Natural killer cell (primary cell): ENCODE measurements around the gene PPP1R12B. TPM values are rescaled to one million over a fixed set of nuclear protein-coding genes. Genes with fewer than 3 reads are reported as not detected.
"Not testable (repeated sequence)": the region's sequence is repeated elsewhere in the genome, so short reads cannot be mapped to it uniquely, and the experiment has no call there.

Source experiments
- ATAC-seq, 3 donors: fragments of 150-1000 bp in 2 of 3; fragments of 200-7000 bp in 1 of 3; cut with Tn5 transposase; 1 replicate in 1 of 3; 2 replicates in 2 of 3; pipeline ENCODE4 v1.10.0; 2021; ENCODE audit warnings: mild to moderate bottlenecking in 2 of 3, moderate library complexity in 2 of 3
- DNase-seq, 2 donors: peaks; one replicate each; pipeline versions ENCODE4 v3.0.0 to v3.0.0-alpha.2; 2013 to 2021; ENCODE audit warnings: mixed read lengths in 1 of 2
- H3K27ac ChIP-seq: one replicate; pipeline ENCODE4 v1.5.1; 2013; ENCODE audit warnings: mild to moderate bottlenecking, low read length
- H3K27me3 ChIP-seq: one replicate; pipeline ENCODE4 v1.6.1; 2013; ENCODE audit warnings: low read length; ENCODE audit not compliant: control insufficient read depth, insufficient read depth
- H3K36me3 ChIP-seq: one replicate; pipeline ENCODE4 v1.6.1; 2013; ENCODE audit warnings: low read length; ENCODE audit not compliant: control insufficient read depth, insufficient read depth
- H3K4me1 ChIP-seq: one replicate; pipeline ENCODE4 v1.6.1; 2013; ENCODE audit warnings: low read length; ENCODE audit not compliant: control insufficient read depth, insufficient read depth
- H3K4me3 ChIP-seq: one replicate; pipeline ENCODE4 v1.5.1; 2013; ENCODE audit warnings: low read length
- H3K9me3 ChIP-seq: one replicate; pipeline ENCODE4 v1.6.1; 2013; ENCODE audit warnings: low read length; ENCODE audit not compliant: control insufficient read depth, insufficient read depth
- H3K27ac Mint-ChIP-seq, 2 donors: one replicate each; pipeline ENCODE4 v1.8.0; 2022; ENCODE audit warnings: mild to moderate bottlenecking in 2 of 2, mixed read lengths in 2 of 2, moderate library complexity in 1 of 2
- H3K27me3 Mint-ChIP-seq, 2 donors: one replicate each; pipeline ENCODE4 v1.8.0; 2022; ENCODE audit warnings: low read depth in 2 of 2, mixed read lengths in 2 of 2
- H3K36me3 Mint-ChIP-seq: one replicate; pipeline ENCODE4 v1.8.0; 2022; ENCODE audit warnings: mixed read lengths
- H3K4me1 Mint-ChIP-seq, 2 donors: one replicate each; pipeline ENCODE4 v1.8.0; 2022; ENCODE audit warnings: mixed read lengths in 2 of 2
- H3K4me3 Mint-ChIP-seq: one replicate; pipeline ENCODE4 v1.8.0; 2022; ENCODE audit warnings: mild to moderate bottlenecking, moderate library complexity, mixed read lengths
- H3K9me3 Mint-ChIP-seq, 2 donors: one replicate each; pipeline ENCODE4 v1.8.0; 2022; ENCODE audit warnings: mixed read lengths in 2 of 2
- CTCF ChIP-seq: fragments of 200-600 bp; IDR thresholded peaks from one replicate; pipeline ENCODE4 v1.8.0; 2022; ENCODE audit warnings: antibody characterized with exemption
- WGBS: methylation state at CpG from one replicate; pipeline ENCODE4 v1.1.7; 2013; ENCODE audit warnings: missing lambda C conversion rate; ENCODE audit not compliant: insufficient coverage; 5-methylcytosine and 5-hydroxymethylcytosine counted together
- intact Hi-C: fragments of 100-400 bp; cut with micrococcal nuclease; formaldehyde crosslinking; loops from one replicate; pipeline ENCODE4 v1.14.2; 2022
- total RNA-seq, 4 donors: library from RNA; stranded (reverse); fragments of 120-200 nt in 1 of 4; gene quantifications; one replicate each; pipeline versions ENCODE4 v1.2.3 to v1.2.4, GENCODE V29; 2013 to 2022

PPP1R12B gene
- total RNA-seq, 3 donors from 2014 or later (not counting 1 experiment from before 2014, with no cell fraction given) = 27.8 to 47.5 (median 46.5) TPM

GRCh38 chr1:202539166-202539574 lies 190.7 kb downstream of the PPP1R12B start:
- H3K4me1 Mint-ChIP-seq, H3K27me3 Mint-ChIP-seq, H3K4me1 ChIP-seq, H3K27me3 ChIP-seq, H3K9me3 ChIP-seq, H3K27ac ChIP-seq, ATAC-seq, H3K36me3 ChIP-seq, H3K4me3 ChIP-seq, DNase-seq, H3K9me3 Mint-ChIP-seq, H3K4me3 Mint-ChIP-seq, H3K27ac Mint-ChIP-seq, H3K36me3 Mint-ChIP-seq, intact Hi-C loops: not testable (repeated sequence)
- 45% methylated on average over 3 of the region's 5 CpGs for WGBS

GRCh38 chr1:202539583-202539982 lies 191.1 kb downstream of the PPP1R12B start:
- H3K9me3 Mint-ChIP-seq, H3K36me3 ChIP-seq, H3K4me3 Mint-ChIP-seq, H3K27me3 Mint-ChIP-seq, H3K27ac ChIP-seq, H3K27me3 ChIP-seq, H3K27ac Mint-ChIP-seq, DNase-seq, H3K4me3 ChIP-seq, H3K36me3 Mint-ChIP-seq, ATAC-seq, H3K4me1 ChIP-seq, intact Hi-C loops, H3K4me1 Mint-ChIP-seq, H3K9me3 ChIP-seq: not testable (repeated sequence)
- WGBS = 93% methylated on average over 5 of the region's 5 CpGs

- Histone ChIP-seq H3K36me3 (no peaks in the 10 kb centered on the region), H3K4me1 (no peaks in the 10 kb centered on the region), H3K4me3 (no peak overlapping the region), H3K9me3 (no peaks in the 10 kb centered on the region), H3K27ac (no peak overlapping the region), H3K27me3 (no peaks in the 10 kb centered on the region)
- ATAC-seq = no peak
- intact Hi-C loops = no loop called here
- no peak for DNase-seq
- H3K27me3 Mint-ChIP-seq = no peaks in the 10 kb centered on the region
- H3K27ac Mint-ChIP-seq = no peak overlapping the region
- whole genome bisulfite sequencing = 98% methylated on average over 6 of the region's 6 CpGs
- no peak for TF ChIP-seq CTCF
- H3K4me1 Mint-ChIP-seq = no peaks in the 10 kb centered on the region
- no peaks in the 10 kb centered on the region for H3K36me3 Mint-ChIP-seq
- no peak overlapping the region for H3K4me3 Mint-ChIP-seq
- H3K9me3 Mint-ChIP-seq = no peaks in the 10 kb centered on the region
These were observed 191.5 kb downstream of the PPP1R12B start for GRCh38 chr1:202540014-202540413.

GRCh38 chr1:202540448-202540847 lies 191.9 kb downstream of the PPP1R12B start:
- intact Hi-C loops = no loop called here
- Mint-ChIP-seq H3K27ac (no peak overlapping the region), H3K36me3 (no peaks in the 10 kb centered on the region), H3K4me1 (peaks cover 1 to 2% of the 10 kb centered on the region in 2 donors), H3K4me3 (no peak overlapping the region), H3K27me3 (no peaks in the 10 kb centered on the region), H3K9me3 (no peaks in the 10 kb centered on the region)
- H3K4me3 ChIP-seq = no peak overlapping the region
- no peaks in the 10 kb centered on the region for H3K27me3 ChIP-seq
- ATAC-seq (no peak), DNase-seq (no peak)
- H3K9me3 ChIP-seq = no peaks in the 10 kb centered on the region
- TF ChIP-seq CTCF = no peak
- WGBS = no CpG with 5 or more reads among the region's 2 CpGs
- H3K27ac ChIP-seq = no peak overlapping the region
- H3K36me3 ChIP-seq = no peaks in the 10 kb centered on the region
- no peaks in the 10 kb centered on the region for H3K4me1 ChIP-seq

- H3K4me1 ChIP-seq, H3K36me3 ChIP-seq, DNase-seq, H3K27ac ChIP-seq, H3K4me1 Mint-ChIP-seq, H3K27me3 ChIP-seq, H3K36me3 Mint-ChIP-seq, H3K4me3 ChIP-seq, ATAC-seq, H3K27me3 Mint-ChIP-seq, H3K4me3 Mint-ChIP-seq, H3K9me3 Mint-ChIP-seq, intact Hi-C loops, H3K9me3 ChIP-seq, H3K27ac Mint-ChIP-seq: not testable (repeated sequence)
- WGBS = 100% methylated on average over 1 of the region's 2 CpGs
These were observed 192.4 kb downstream of the PPP1R12B start for GRCh38 chr1:202540858-202541257.

- ATAC-seq, intact Hi-C loops: not testable (repeated sequence)
These were observed 193.9 kb downstream of the PPP1R12B start for GRCh38 chr1:202542415-202542814.

GRCh38 chr1:202543537-202543936 lies 195.0 kb downstream of the PPP1R12B start:
- H3K27ac Mint-ChIP-seq, H3K4me1 ChIP-seq, H3K27me3 ChIP-seq, H3K4me3 Mint-ChIP-seq, DNase-seq, H3K36me3 ChIP-seq, intact Hi-C loops, H3K9me3 Mint-ChIP-seq, ATAC-seq, H3K27me3 Mint-ChIP-seq, H3K36me3 Mint-ChIP-seq, H3K4me3 ChIP-seq, H3K9me3 ChIP-seq, H3K27ac ChIP-seq: not testable (repeated sequence)
- peaks cover 15 to 19% of the 10 kb centered on the region in 2 donors for H3K4me1 Mint-ChIP-seq
- 96% methylated on average over 9 of the region's 11 CpGs for WGBS

More at GRCh38 chr1:202542415-202542814, 193.9 kb downstream of the PPP1R12B start:
- H3K27ac Mint-ChIP-seq, H3K4me1 ChIP-seq, DNase-seq, H3K27me3 ChIP-seq, H3K36me3 Mint-ChIP-seq, H3K4me3 Mint-ChIP-seq, H3K27ac ChIP-seq, H3K27me3 Mint-ChIP-seq, H3K4me3 ChIP-seq, H3K36me3 ChIP-seq, H3K9me3 ChIP-seq, H3K9me3 Mint-ChIP-seq: not testable (repeated sequence)
- peaks cover 15 to 19% of the 10 kb centered on the region in 2 donors for H3K4me1 Mint-ChIP-seq
